Endothelial cell of umbilical vein (primary cell): ENCODE data around the gene GLTP.

Experiments
- CTCF ChIP-seq, 2 donors: IDR thresholded peaks; 1 replicate in 1 of 2; 2 replicates in 1 of 2; pipeline ENCODE4 v1.5.1; 2011; ENCODE audit warnings: low read length in 2 of 2, mild to moderate bottlenecking in 2 of 2, moderate library complexity in 2 of 2, control low read depth in 1 of 2, inconsistent platforms in 1 of 2, low read depth in 1 of 2; ENCODE audit not compliant: insufficient read depth in 1 of 2; ENCODE audit errors: extremely low read depth in 1 of 2
- JUN ChIP-seq: IDR thresholded peaks from 2 replicates; pipeline ENCODE4 v1.6.1; 2011; ENCODE audit warnings: borderline replicate concordance, low read depth; ENCODE audit not compliant: insufficient read length, insufficient read depth
- POLR2A ChIP-seq: IDR thresholded peaks from 2 replicates; pipeline ENCODE4 v1.6.1; 2012; ENCODE audit warnings: low read depth, mild to moderate bottlenecking, control low read depth, low read length
- POLR2AphosphoS5 ChIP-seq: IDR thresholded peaks from 2 replicates; pipeline ENCODE4 v1.6.1; 2012; ENCODE audit warnings: low read depth, mild to moderate bottlenecking, control low read depth, low read length, moderate library complexity; ENCODE audit not compliant: insufficient read depth

- TF ChIP-seq POLR2A (no peak), CTCF (IDR thresholded peaks at IDR 0.05; ENCODE audit: extremely low read depth in 1 of 2, insufficient read depth in 1 of 2, low read depth in 1 of 2, low read length in 2 of 2) (no peak), POLR2AphosphoS5 (no peak), JUN (no peak)
Measured at GRCh38 chr12:109827080-109827479, 53.3 kb downstream of the GLTP start.
